Astrocyte (in vitro differentiated cells and primary cell): ENCODE results near the gene SPTBN1. TPM values are rescaled to one million over a fixed set of nuclear protein-coding genes. Genes with fewer than 3 reads are reported as not detected.
A peak's percentile ranks its signal among the peaks of the same experiment; 100 is the strongest.

ENCODE experiments used
- DNase-seq: peaks from one replicate; pipeline ENCODE4 v3.0.0-alpha.2; 2010; ENCODE audit warnings: low read depth
- FAIRE-seq: peaks from 2 replicates; lab custom pipeline; 2011; peaks lifted over from hg19 to GRCh38; lab: Jason Lieb, UNC
- H2AFZ ChIP-seq: 2 replicates; pipeline ENCODE4 v1.6.0; 2012; ENCODE audit warnings: low read depth, low read length, inconsistent platforms
- H3K27ac ChIP-seq: 2 replicates; pipeline ENCODE4 v1.5.1; 2011; ENCODE audit warnings: low read depth, low read length, inconsistent platforms
- H3K27me3 ChIP-seq: 2 replicates; pipeline ENCODE4 v1.6.0; 2011; ENCODE audit warnings: low read length, inconsistent platforms; ENCODE audit not compliant: insufficient read depth
- H3K36me3 ChIP-seq: 2 replicates; pipeline ENCODE4 v1.5.1; 2011; ENCODE audit warnings: low read length, inconsistent platforms; ENCODE audit not compliant: insufficient read depth
- H3K4me1 ChIP-seq: 2 replicates; pipeline ENCODE4 v1.5.1; 2011; ENCODE audit warnings: low read length, inconsistent platforms; ENCODE audit not compliant: insufficient read depth
- H3K4me2 ChIP-seq: 2 replicates; pipeline ENCODE4 v1.6.0; 2012; ENCODE audit warnings: low read length, inconsistent platforms
- H3K4me3 ChIP-seq: 2 replicates; pipeline ENCODE4 v1.5.1; 2011; ENCODE audit warnings: low read depth, mild to moderate bottlenecking, low read length, inconsistent platforms; ENCODE audit not compliant: insufficient read depth
- H3K79me2 ChIP-seq: 2 replicates; pipeline ENCODE4 v1.6.0; 2012; ENCODE audit warnings: mild to moderate bottlenecking, low read length, inconsistent platforms; ENCODE audit not compliant: insufficient read depth
- H3K9ac ChIP-seq: 2 replicates; pipeline ENCODE4 v1.6.0; 2012; ENCODE audit warnings: mild to moderate bottlenecking, low read length, inconsistent platforms
- H3K9me3 ChIP-seq: 2 replicates; pipeline ENCODE4 v1.5.1; 2012; ENCODE audit warnings: low read depth, mild to moderate bottlenecking, low read length, inconsistent platforms; ENCODE audit not compliant: insufficient read depth
- H4K20me1 ChIP-seq: 2 replicates; pipeline ENCODE4 v1.6.0; 2012; ENCODE audit warnings: low read length, inconsistent platforms; ENCODE audit not compliant: insufficient read depth
- H3K27ac Mint-ChIP-seq: one replicate; pipeline ENCODE4 v1.8.0; 2021; ENCODE audit warnings: mild to moderate bottlenecking, mixed read lengths; ENCODE audit not compliant: unreplicated experiment
- H3K27me3 Mint-ChIP-seq: one replicate; pipeline ENCODE4 v1.8.0; 2021; ENCODE audit warnings: low read depth, mixed read lengths; ENCODE audit not compliant: unreplicated experiment
- H3K36me3 Mint-ChIP-seq: one replicate; pipeline ENCODE4 v1.8.0; 2021; ENCODE audit warnings: low read depth, mixed read lengths; ENCODE audit not compliant: unreplicated experiment
- H3K4me1 Mint-ChIP-seq: one replicate; pipeline ENCODE4 v1.8.0; 2021; ENCODE audit warnings: low read depth, mixed read lengths; ENCODE audit not compliant: unreplicated experiment
- H3K4me3 Mint-ChIP-seq: one replicate; pipeline ENCODE4 v1.8.0; 2021; ENCODE audit warnings: mild to moderate bottlenecking, moderate library complexity, mixed read lengths; ENCODE audit not compliant: unreplicated experiment
- H3K9me3 Mint-ChIP-seq: one replicate; pipeline ENCODE4 v1.8.0; 2021; ENCODE audit warnings: mild to moderate bottlenecking, mixed read lengths; ENCODE audit not compliant: unreplicated experiment
- CTCF ChIP-seq: IDR thresholded peaks from 2 replicates; pipeline ENCODE4 v1.5.1; 2011; ENCODE audit warnings: low read depth, mild to moderate bottlenecking, inconsistent platforms, low read length, moderate library complexity; ENCODE audit not compliant: insufficient read depth
- EZH2 ChIP-seq: IDR thresholded peaks from 2 replicates; pipeline ENCODE4 v1.6.1; 2012; ENCODE audit warnings: mild to moderate bottlenecking, low read length, inconsistent platforms; ENCODE audit not compliant: insufficient read depth
- total RNA-seq: library from RNA; stranded (reverse); gene quantifications from 2 replicates; pipeline ENCODE4 v1.2.1, GENCODE V29; 2021

Gene SPTBN1
- total RNA-seq, 1 donor from 2014 or later: 311 TPM

DNA sequence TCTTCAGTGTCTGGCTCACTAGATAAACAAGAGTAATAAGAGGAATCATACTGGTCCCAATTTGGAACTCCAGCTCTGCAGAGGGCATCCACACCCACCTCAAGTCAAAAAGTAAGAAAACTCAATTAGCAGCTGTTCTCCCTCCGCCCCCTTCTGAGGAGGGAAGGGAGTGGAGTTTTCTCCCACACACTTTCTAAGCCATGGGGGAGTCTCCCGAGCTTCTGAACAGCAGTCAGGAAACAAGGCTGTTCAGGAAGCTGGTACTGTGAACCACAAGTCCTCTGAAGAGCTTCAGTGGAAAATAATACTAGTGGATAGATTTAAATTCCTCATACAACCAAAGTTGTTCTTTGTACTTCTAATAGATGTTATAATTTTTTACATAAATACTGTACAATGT lies 32.9 kb upstream of the SPTBN1 start:
- Mint-ChIP-seq H3K27me3 (no peaks in the 10 kb centered on the region), H3K4me1 (peaks cover 15% of the 10 kb centered on the region), H3K4me3 (no peak overlapping the region), H3K9me3 (no peaks in the 10 kb centered on the region), H3K36me3 (no peaks in the 10 kb centered on the region), H3K27ac (no peak overlapping the region)
- Histone ChIP-seq H3K9ac (no peak overlapping the region), H3K4me3 (no peak overlapping the region), H3K27me3 (no peaks in the 10 kb centered on the region), H3K79me2 (no peaks in the 10 kb centered on the region), H3K27ac (no peak overlapping the region), H3K36me3 (no peaks in the 10 kb centered on the region), H3K4me1 (no peaks in the 10 kb centered on the region), H3K4me2 (no peak overlapping the region), H2AFZ (no peak overlapping the region), H4K20me1 (no peaks in the 10 kb centered on the region), H3K9me3 (no peaks in the 10 kb centered on the region)
- TF ChIP-seq CTCF (no peak), EZH2 (no peak)
- FAIRE-seq: no peak
- no peak for DNase-seq

- no peaks in the 10 kb centered on the region for H3K79me2 ChIP-seq
- no peaks in the 10 kb centered on the region for H3K9me3 ChIP-seq
- no peaks in the 10 kb centered on the region for H3K36me3 Mint-ChIP-seq
- H3K4me1 ChIP-seq: no peaks in the 10 kb centered on the region
- H3K27me3 Mint-ChIP-seq: peaks cover 2% of the 10 kb centered on the region
- FAIRE-seq: no peak
- H3K27ac ChIP-seq: no peak overlapping the region
- no peaks in the 10 kb centered on the region for H3K36me3 ChIP-seq
- H4K20me1 ChIP-seq: no peaks in the 10 kb centered on the region
- H3K4me2 ChIP-seq: no peak overlapping the region
- H3K4me3 Mint-ChIP-seq: no peak overlapping the region
- H3K27ac Mint-ChIP-seq: no peak overlapping the region
- DNase-seq: no peak
- no peak overlapping the region for H2AFZ ChIP-seq
- no peak for TF ChIP-seq EZH2
- TF ChIP-seq CTCF: no peak
- H3K9ac ChIP-seq: no peak overlapping the region
- H3K27me3 ChIP-seq: no peaks in the 10 kb centered on the region
- peaks cover 15% of the 10 kb centered on the region for H3K4me1 Mint-ChIP-seq
- no peak overlapping the region for H3K4me3 ChIP-seq
- no peaks in the 10 kb centered on the region for H3K9me3 Mint-ChIP-seq
Measured at GRCh38 chr2:54424555-54425163, 31.5 kb upstream of the SPTBN1 start.

GRCh38 chr2:54428108-54428831 lies 27.9 kb upstream of the SPTBN1 start:
- Histone ChIP-seq H2AFZ (no peak overlapping the region), H3K27ac (no peak overlapping the region), H3K4me2 (no peak overlapping the region), H3K36me3 (no peaks in the 10 kb centered on the region), H4K20me1 (no peaks in the 10 kb centered on the region), H3K4me1 (no peaks in the 10 kb centered on the region), H3K9ac (no peak overlapping the region), H3K9me3 (no peaks in the 10 kb centered on the region), H3K27me3 (no peaks in the 10 kb centered on the region), H3K79me2 (no peaks in the 10 kb centered on the region), H3K4me3 (no peak overlapping the region)
- peaks cover under 1% of the 10 kb centered on the region for H3K4me1 Mint-ChIP-seq
- TF ChIP-seq CTCF: no peak
- TF ChIP-seq EZH2: no peak
- H3K27ac Mint-ChIP-seq: no peak overlapping the region
- DNase-seq: peak; percentile 25
- H3K27me3 Mint-ChIP-seq: peaks cover 2% of the 10 kb centered on the region
- H3K36me3 Mint-ChIP-seq: no peaks in the 10 kb centered on the region
- FAIRE-seq: no peak
- no peaks in the 10 kb centered on the region for H3K9me3 Mint-ChIP-seq
- no peak overlapping the region for H3K4me3 Mint-ChIP-seq
